Measurements from ENCODE around the gene RASGRP3.

Gene RASGRP3

GRCh38 chr2:33595385-33595784 is 118.9 kb downstream of the RASGRP3 start:
- no peak for DNase-seq

DNA sequence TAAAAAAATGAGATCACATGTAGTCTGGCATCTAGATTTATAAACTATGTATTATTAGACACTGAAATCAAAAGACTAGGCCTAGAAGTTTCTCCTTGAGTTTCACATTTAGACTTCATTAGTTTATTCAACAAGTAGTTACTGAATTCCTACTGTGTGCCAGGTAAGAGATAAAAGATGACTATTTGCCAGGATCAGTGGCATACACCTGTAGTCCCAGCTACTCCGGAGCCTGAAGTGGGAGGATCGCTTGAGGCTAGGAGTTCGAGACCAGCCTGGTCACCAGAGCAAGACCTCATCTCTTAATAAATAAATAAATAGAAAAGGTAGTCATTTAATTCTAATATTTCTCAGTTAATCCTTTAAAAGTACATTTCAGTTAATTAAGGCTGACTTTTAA is 120.6 kb downstream of the RASGRP3 start:
- DNase-seq = no peak

- DNase-seq = peak in 1 of 2 donors; percentile 28
These were observed 122.2 kb downstream of the RASGRP3 start for GRCh38 chr2:33598561-33599174.

GRCh38 chr2:33599175-33599942 is 122.9 kb downstream of the RASGRP3 start, which contains the start of gene FAM98A:
TSS of gene FAM98A (minus strand) at chr2:33599299. CDS start at chr2:33599221, 78 bp downstream.
- DNase-seq = peak; percentile 92 to 99

- no peak for DNase-seq
These were observed 123.4 kb downstream of the RASGRP3 start for GRCh38 chr2:33599943-33600192.

- no peak for DNase-seq
These were observed 125.9 kb downstream of the RASGRP3 start for GRCh38 chr2:33602201-33602830.

GRCh38 chr2:33603416-33603815 is 127.0 kb downstream of the RASGRP3 start:
- DNase-seq = no peak

DNA sequence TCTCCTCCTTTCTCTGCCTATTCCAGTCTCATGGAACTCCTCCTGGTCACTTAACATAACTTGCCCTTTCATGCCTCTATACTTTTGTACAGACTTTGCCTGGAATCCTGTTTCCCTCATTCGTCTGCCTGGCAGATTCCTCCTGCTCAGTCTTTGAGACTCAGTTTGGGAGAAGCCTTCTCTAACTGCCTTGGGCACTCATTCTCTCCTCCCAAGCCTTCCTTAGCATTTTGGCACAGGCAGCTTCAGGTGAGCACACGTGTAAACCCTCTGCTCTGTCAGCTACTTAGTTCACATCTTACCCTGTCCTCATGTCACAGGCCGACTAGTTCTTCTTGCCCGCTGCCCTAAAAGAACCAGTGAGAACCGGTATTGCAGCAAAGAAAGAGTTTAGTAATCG is 128.6 kb downstream of the RASGRP3 start:
- no peak for DNase-seq

GRCh38 chr2:33606100-33606499 is 129.7 kb downstream of the RASGRP3 start:
- no peak for DNase-seq

DNA sequence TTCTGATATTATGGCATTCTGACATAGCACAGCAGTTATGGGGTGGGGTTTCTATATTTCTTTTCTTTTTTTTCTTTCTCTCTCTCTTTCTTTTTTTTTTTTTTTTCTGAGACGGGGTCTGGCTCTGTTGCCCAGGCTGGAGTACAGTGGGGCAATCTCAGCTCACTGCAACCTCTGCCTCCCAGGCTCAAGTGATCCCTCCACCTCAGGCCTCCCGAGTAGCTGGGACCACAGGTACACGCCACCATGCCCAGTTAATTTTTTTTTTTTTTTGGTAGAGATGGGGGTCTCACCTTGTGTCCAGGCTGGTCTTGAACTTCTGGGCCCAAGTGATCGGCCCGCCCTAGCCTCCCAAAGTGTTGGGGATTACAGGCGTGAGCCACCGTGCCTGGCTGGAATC is 130.2 kb downstream of the RASGRP3 start:
- no peak for DNase-seq

GRCh38 chr2:33607251-33607721 is 130.8 kb downstream of the RASGRP3 start:
- no peak for DNase-seq

DNA sequence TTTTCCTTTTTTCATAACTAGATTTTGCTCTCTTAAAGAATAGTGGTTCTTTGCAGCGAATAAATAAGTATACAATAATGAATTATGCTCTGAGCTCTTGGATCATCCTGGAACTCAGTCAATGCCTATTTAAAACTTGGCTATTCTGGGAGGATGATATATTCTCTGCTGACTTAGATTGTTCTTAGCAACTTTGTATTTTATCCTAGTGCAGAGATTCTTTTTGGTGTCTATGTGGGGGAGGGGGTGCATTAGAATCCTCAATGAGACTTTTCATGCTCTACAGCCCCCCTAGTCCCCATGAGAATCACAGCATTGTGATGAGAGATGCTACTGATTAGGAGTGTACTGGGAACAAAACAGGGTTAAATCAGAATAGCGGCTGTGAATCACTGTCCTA is 131.5 kb downstream of the RASGRP3 start:
- no peak for DNase-seq

DNA sequence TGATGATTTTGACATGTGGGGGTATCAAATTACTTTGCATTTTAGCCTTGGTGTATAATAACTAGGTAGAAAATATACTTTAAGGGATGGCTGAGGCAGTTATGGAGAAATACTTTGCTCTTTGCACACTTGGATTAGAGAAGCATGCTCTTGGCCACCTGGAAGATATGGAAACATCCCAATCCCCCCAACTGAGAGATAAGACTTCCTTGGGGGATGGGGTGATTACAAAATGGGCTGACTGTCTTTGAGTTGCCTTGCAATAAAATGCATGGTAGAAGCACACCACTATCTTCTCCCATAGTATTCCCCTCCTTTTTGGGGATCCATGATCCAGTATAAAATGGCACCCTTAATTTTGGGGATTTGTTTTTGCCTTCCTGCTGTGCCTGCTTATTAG is 137.7 kb downstream of the RASGRP3 start:
- DNase-seq = no peak
